WERI-Rb-1 (cell line): ENCODE measurements around the gene HMCN2.

Source experiments
- DNase-seq: peaks from one replicate; pipeline ENCODE4 v3.0.0-alpha.2; 2020
- H3K27ac ChIP-seq: fragments of 250-450 bp; sonication (Bioruptor Pico); 2 replicates; pipeline ENCODE4 v1.5.1; 2020; ENCODE audit warnings: mild to moderate bottlenecking, moderate library complexity
- H3K27me3 ChIP-seq: fragments of 250-450 bp; sonication (Bioruptor Pico); 2 replicates; pipeline ENCODE4 v1.5.1; 2021; ENCODE audit warnings: mild to moderate bottlenecking, low read depth, moderate library complexity; ENCODE audit not compliant: insufficient read depth, severe bottlenecking
- H3K36me3 ChIP-seq: fragments of 250-450 bp; sonication (Bioruptor Pico); 2 replicates; pipeline ENCODE4 v1.5.1; 2020; ENCODE audit warnings: mild to moderate bottlenecking, moderate library complexity
- H3K4me3 ChIP-seq: 2 replicates; pipeline ENCODE4 v1.5.1; 2011; ENCODE audit warnings: low read depth, mild to moderate bottlenecking, control low read depth, low read length
- H3K9me3 ChIP-seq: fragments of 250-450 bp; sonication (Bioruptor Pico); 2 replicates; pipeline ENCODE4 v1.5.1; 2021; ENCODE audit warnings: mild to moderate bottlenecking, moderate library complexity; ENCODE audit not compliant: severe bottlenecking
- CTCF ChIP-seq: IDR thresholded peaks from 2 replicates; pipeline ENCODE4 v1.5.1; 2011; ENCODE audit warnings: low read depth, mild to moderate bottlenecking, control low read depth, inconsistent platforms, low read length

The HMCN2 gene

DNA sequence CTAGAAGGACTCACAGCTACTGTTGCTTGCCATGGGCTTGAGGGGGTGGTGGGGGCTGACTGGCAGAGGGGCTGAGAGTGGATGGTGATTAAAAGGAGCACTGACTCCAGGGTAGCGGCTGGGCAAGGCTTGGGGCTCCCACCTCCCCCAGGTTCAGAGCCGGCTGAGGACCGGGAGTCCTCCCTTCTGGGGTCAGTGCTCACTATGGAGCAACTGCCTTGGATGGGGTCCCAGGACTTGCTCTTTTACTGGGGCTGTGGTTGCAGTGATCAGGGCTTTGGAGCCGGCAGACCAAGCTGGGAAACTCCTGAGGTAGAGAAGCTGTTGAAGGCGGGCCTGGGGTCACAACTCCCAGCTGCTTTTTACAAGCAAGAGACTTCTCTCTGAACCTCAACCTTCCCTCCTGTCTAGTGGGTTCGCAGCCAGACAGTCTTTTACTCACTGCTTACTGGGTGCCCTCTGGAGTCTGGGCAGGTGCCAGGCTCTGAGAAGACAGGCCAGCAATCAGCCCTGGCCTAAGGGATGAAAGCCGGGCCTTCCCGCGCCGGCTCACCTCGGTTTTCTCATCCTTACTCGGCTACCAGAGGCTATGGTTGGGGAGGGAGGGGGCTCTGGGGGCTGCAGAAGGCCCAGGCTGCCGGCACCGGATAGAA, 178.4 kb downstream of the HMCN2 start:
- Histone ChIP-seq H3K27ac (peak overlapping the region; percentile 62), H3K4me3 (peak overlapping the region; percentile 67)
- no peak for TF ChIP-seq CTCF

GRCh38 chr9:130444565-130445221, 179.1 kb downstream of the HMCN2 start, which contains the start of gene ASS1:
Gene ASS1, plus strand, starts transcription at chr9:130444961. Its CDS starts 7,268 bp downstream, at chr9:130452229.
- H3K4me3 ChIP-seq = peak within 1 kb of the TSS; percentile 67
- H3K27ac ChIP-seq = peak within 1 kb of the TSS; percentile 90
- no peak for TF ChIP-seq CTCF
- peaks cover 13% of the 10 kb centered on the region for H3K9me3 ChIP-seq
- H3K27me3 ChIP-seq = no peaks in the 10 kb centered on the region
- H3K36me3 ChIP-seq = no peaks in the 10 kb centered on the region
- DNase-seq = peak; percentile 94

More for the DNA sequence above, 178.4 kb downstream of the HMCN2 start:
- Histone ChIP-seq H3K27me3 (no peaks in the 10 kb centered on the region), H3K36me3 (no peaks in the 10 kb centered on the region), H3K9me3 (peaks cover 13% of the 10 kb centered on the region)
- DNase-seq = no peak

DNA sequence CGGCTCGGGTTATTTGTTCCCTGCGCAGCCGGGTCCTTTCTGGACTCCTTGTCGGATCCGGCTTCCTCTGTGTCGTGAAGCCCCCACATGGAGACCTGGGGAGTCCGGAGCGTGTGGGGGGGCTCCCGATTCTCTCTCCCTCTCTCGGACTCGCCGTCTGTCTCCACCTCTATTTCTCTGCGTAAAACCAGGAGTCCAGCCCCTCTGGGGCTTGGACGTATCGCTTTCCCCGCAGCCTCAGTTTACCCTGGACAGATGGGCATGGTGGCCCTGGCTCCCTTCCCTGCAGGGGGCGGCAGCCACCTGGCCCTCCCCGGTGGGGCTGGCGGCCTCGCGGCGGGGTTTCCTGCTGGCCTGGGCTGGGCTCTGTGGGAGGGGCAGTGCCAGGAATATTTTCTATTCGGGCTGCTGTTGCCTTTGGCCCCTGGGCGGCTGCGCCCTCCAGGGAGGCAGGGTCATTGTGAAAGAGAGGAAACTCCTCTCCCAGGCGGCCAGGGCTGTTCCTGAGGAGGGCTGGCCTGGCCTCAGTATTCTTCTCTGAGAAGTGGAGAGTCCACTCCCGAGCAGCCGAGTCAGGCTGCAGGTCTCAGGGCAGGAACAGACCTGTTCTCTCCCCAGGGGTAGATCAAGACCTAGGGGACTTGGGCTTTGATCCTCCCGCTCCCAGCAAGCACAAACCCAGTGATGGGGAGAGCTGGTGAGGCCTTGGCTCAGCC, 179.9 kb downstream of the HMCN2 start:
- Histone ChIP-seq H3K27ac (peak overlapping the region; percentile 90), H3K27me3 (no peaks in the 10 kb centered on the region), H3K4me3 (peak overlapping the region; percentile 67), H3K36me3 (no peaks in the 10 kb centered on the region), H3K9me3 (peaks cover 13% of the 10 kb centered on the region)
- peak; percentile 64 for DNase-seq
- no peak for TF ChIP-seq CTCF

GRCh38 chr9:130446101-130446861, 180.7 kb downstream of the HMCN2 start:
- Histone ChIP-seq H3K27me3 (no peaks in the 10 kb centered on the region), H3K27ac (peak overlapping the region; percentile 90), H3K9me3 (peaks cover 7% of the 10 kb centered on the region), H3K36me3 (no peaks in the 10 kb centered on the region), H3K4me3 (peak overlapping the region; percentile 67)
- peak; percentile 80 for DNase-seq
- TF ChIP-seq CTCF = no peak

DNA sequence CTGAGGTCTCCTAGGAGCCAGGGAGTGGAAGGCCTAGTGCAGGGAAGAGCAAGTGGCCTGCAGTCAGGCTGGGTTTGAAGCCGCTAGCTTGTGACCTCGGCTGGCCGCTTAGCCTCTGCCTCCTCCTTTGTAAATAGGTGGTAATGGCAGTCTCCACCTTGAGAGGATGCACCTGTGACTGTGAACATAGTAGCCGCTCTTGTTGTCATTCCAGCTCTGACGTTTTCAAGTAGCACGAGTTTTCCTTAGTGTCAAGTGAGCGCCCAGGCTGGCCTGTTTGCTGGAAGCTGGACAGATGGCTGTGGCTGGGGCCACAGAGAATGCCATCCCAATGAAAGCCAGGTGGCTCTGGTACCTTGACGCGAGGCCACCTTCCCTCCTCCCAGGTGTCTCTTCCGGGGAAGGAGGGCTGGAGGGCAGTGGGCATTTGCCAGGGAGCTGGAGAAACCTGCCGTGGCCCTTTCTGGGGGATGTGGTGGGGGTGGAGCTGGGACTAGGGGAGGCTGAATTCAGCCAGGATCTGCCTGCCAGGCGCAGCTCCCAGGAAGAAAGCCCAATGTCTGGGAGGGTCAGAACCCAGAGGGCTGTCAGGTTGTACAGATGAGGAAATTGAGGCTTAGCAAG, 181.7 kb downstream of the HMCN2 start:
- no peaks in the 10 kb centered on the region for H3K36me3 ChIP-seq
- peaks cover under 1% of the 10 kb centered on the region for H3K9me3 ChIP-seq
- peak overlapping the region; percentile 90 for H3K27ac ChIP-seq
- H3K27me3 ChIP-seq = no peaks in the 10 kb centered on the region
- no peak for DNase-seq
- no peak for TF ChIP-seq CTCF
- no peak overlapping the region for H3K4me3 ChIP-seq
